ENCODE data around the gene RAB28.

GRCh38 chr4:13364653-13365052 lies 119.5 kb downstream of the RAB28 start:
- TF ChIP-seq, protein P1, sequence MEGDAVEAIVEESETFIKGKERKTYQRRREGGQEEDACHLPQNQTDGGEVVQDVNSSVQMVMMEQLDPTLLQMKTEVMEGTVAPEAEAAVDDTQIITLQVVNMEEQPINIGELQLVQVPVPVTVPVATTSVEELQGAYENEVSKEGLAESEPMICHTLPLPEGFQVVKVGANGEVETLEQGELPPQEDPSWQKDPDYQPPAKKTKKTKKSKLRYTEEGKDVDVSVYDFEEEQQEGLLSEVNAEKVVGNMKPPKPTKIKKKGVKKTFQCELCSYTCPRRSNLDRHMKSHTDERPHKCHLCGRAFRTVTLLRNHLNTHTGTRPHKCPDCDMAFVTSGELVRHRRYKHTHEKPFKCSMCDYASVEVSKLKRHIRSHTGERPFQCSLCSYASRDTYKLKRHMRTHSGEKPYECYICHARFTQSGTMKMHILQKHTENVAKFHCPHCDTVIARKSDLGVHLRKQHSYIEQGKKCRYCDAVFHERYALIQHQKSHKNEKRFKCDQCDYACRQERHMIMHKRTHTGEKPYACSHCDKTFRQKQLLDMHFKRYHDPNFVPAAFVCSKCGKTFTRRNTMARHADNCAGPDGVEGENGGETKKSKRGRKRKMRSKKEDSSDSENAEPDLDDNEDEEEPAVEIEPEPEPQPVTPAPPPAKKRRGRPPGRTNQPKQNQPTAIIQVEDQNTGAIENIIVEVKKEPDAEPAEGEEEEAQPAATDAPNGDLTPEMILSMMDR (IDR thresholded peaks at IDR 0.05; ENCODE audit: low read depth, low read length), result no peak
- TF ChIP-seq EZH2phosphoT487 (IDR thresholded peaks at IDR 0.05; ENCODE audit: low read depth), result no peak
